M059J (cell line): ENCODE measurements around the gene SMARCAL1. TPM values are rescaled to one million over a fixed set of nuclear protein-coding genes. Genes with fewer than 3 reads are reported as not detected.

ENCODE experiments used
- DNase-seq: peaks from one replicate; pipeline ENCODE4 v3.0.0-alpha.2; 2012; ENCODE audit warnings: low read depth
- total RNA-seq: library from RNA; depleted of rRNA; stranded (reverse); fragments of >200 nt; shearing (Covaris generic); gene quantifications from 2 replicates; pipeline ENCODE4 v1.2.3, GENCODE V29; 2014

The SMARCAL1 gene
- total RNA-seq, 1 experiment from 2014 or later = 6.1 TPM

GRCh38 chr2:216392945-216393840 lies 19.1 kb upstream of the SMARCAL1 start:
- DNase-seq = no peak

- DNase-seq = no peak
Observed at GRCh38 chr2:216394881-216395280, 17.4 kb upstream of the SMARCAL1 start.

GRCh38 chr2:216399621-216400020 lies 12.7 kb upstream of the SMARCAL1 start:
- DNase-seq = no peak

GRCh38 chr2:216402751-216403150 lies 9.5 kb upstream of the SMARCAL1 start:
- DNase-seq = no peak

GRCh38 chr2:216404010-216404618 lies 8.2 kb upstream of the SMARCAL1 start:
- peak; percentile 42 for DNase-seq

GRCh38 chr2:216405588-216405987 lies 6.7 kb upstream of the SMARCAL1 start:
- no peak for DNase-seq

GRCh38 chr2:216406826-216407225 lies 5.5 kb upstream of the SMARCAL1 start:
- DNase-seq = no peak

- DNase-seq = no peak
Observed at GRCh38 chr2:216408426-216409290, 3.6 kb upstream of the SMARCAL1 start.

GRCh38 chr2:216410550-216410949 lies 1.7 kb upstream of the SMARCAL1 start:
- no peak for DNase-seq

- no peak for DNase-seq
Observed at GRCh38 chr2:216413882-216414281, 1.6 kb downstream of the SMARCAL1 start.

GRCh38 chr2:216414772-216415319 lies 2.6 kb downstream of the SMARCAL1 start:
- no peak for DNase-seq

GRCh38 chr2:216415541-216415940 lies 3.3 kb downstream of the SMARCAL1 start:
- no peak for DNase-seq

GRCh38 chr2:216416571-216417307 lies 4.5 kb downstream of the SMARCAL1 start:
- no peak for DNase-seq

GRCh38 chr2:216418981-216419380 lies 6.7 kb downstream of the SMARCAL1 start:
- DNase-seq = no peak

GRCh38 chr2:216420367-216421101 lies 8.2 kb downstream of the SMARCAL1 start:
- no peak for DNase-seq

- no peak for DNase-seq
Observed at GRCh38 chr2:216423071-216423470, 10.8 kb downstream of the SMARCAL1 start.

- peak; percentile 34 for DNase-seq
Observed at GRCh38 chr2:216424274-216424673, 12.0 kb downstream of the SMARCAL1 start.

GRCh38 chr2:216425008-216425787 lies 12.9 kb downstream of the SMARCAL1 start:
- DNase-seq = no peak

GRCh38 chr2:216426166-216426777 lies 14.0 kb downstream of the SMARCAL1 start:
- peak; percentile 42 for DNase-seq
